HepG2 (cell line): ENCODE results near the gene ATP6V0D1. TPM values are rescaled to one million over a fixed set of nuclear protein-coding genes. Genes with fewer than 3 reads are reported as not detected.
A peak's percentile ranks its signal among the peaks of the same experiment; 100 is the strongest.

Experiments used
- ARHGAP35 ChIP-seq: sonication (generic); formaldehyde crosslinking; IDR thresholded peaks from 2 replicates; pipeline ENCODE4 v1.9.0; 2022; ENCODE audit warnings: mild to moderate bottlenecking, inconsistent platforms, moderate library complexity, missing genetic modification reagents, borderline replicate concordance
- BORCS8-MEF2B ChIP-seq: sonication (generic); formaldehyde crosslinking; IDR thresholded peaks from 2 replicates; pipeline ENCODE4 v1.8.0; 2022; ENCODE audit warnings: mild to moderate bottlenecking, missing genetic modification reagents
- BRCA1 ChIP-seq: sonication (generic); formaldehyde crosslinking; IDR thresholded peaks from 2 replicates; pipeline ENCODE4 v1.4.0; 2020; ENCODE audit warnings: missing genetic modification reagents
- EP300 ChIP-seq, 3 experiments: sonication (generic) in 1 of 3; formaldehyde crosslinking in 1 of 3; IDR thresholded peaks; 2 replicates each; pipeline versions ENCODE4 v1.5.1 to v1.6.1; 2011 to 2020; ENCODE audit warnings: low read depth in 2 of 3, low read length in 2 of 3, borderline replicate concordance in 1 of 3, improper control_type of control experiment in 1 of 3, mild to moderate bottlenecking in 1 of 3, missing genetic modification reagents in 1 of 3, moderate library complexity in 1 of 3
- GATAD2A ChIP-seq: IDR thresholded peaks from 2 replicates; pipeline ENCODE4 v1.6.1; 2016
- KDM2A ChIP-seq: sonication (generic); formaldehyde crosslinking; IDR thresholded peaks from 2 replicates; pipeline ENCODE4 v1.4.0; 2020; ENCODE audit warnings: low read depth, missing genetic modification reagents, borderline replicate concordance
- MIXL1 ChIP-seq: IDR thresholded peaks from 2 replicates; pipeline ENCODE4 v1.6.1; 2016
- NR2C2 ChIP-seq: sonication (generic); formaldehyde crosslinking; IDR thresholded peaks from 2 replicates; pipeline ENCODE4 v1.4.0; 2020; ENCODE audit warnings: missing genetic modification reagents, mild to moderate bottlenecking, moderate library complexity, borderline replicate concordance
- NR2F1 ChIP-seq, 2 experiments: fragments of 450-650 bp in 1 of 2; formaldehyde crosslinking in 1 of 2; IDR thresholded peaks; 2 replicates each; pipeline versions ENCODE4 v1.5.0 to v1.6.1; 2016 to 2020; ENCODE audit warnings: mild to moderate bottlenecking in 1 of 2, missing compliant biosample characterization in 1 of 2, missing genetic modification reagents in 1 of 2, moderate library complexity in 1 of 2
- SAP130 ChIP-seq: IDR thresholded peaks from 2 replicates; pipeline ENCODE4 v1.6.1; 2016; ENCODE audit warnings: low read depth
- SOX13 ChIP-seq, 3 experiments: fragments of 450-650 bp in 1 of 3; sonication (generic) in 1 of 3; formaldehyde crosslinking in 1 of 3; IDR thresholded peaks in 2 of 3; conservative IDR thresholded peaks in 1 of 3; 2 replicates each; pipeline versions ENCODE4 v1.5.0 to v1.6.1; 2016 to 2020; ENCODE audit warnings: antibody characterized with exemption in 1 of 3, mild to moderate bottlenecking in 1 of 3, missing compliant biosample characterization in 1 of 3, missing genetic modification reagents in 1 of 3, moderate library complexity in 1 of 3
- ZFP37 ChIP-seq: sonication (generic); formaldehyde crosslinking; IDR thresholded peaks from 2 replicates; pipeline ENCODE4 v1.4.0; 2020; ENCODE audit warnings: missing genetic modification reagents, borderline replicate concordance
- ZNF138 ChIP-seq: sonication (generic); formaldehyde crosslinking; IDR thresholded peaks from 2 replicates; pipeline ENCODE4 v1.5.0; 2020; ENCODE audit warnings: mild to moderate bottlenecking, low read depth, missing genetic modification reagents
- ZNF703 ChIP-seq: sonication (generic); formaldehyde crosslinking; IDR thresholded peaks from 2 replicates; pipeline ENCODE4 v1.5.1; 2020; ENCODE audit warnings: missing genetic modification reagents, mild to moderate bottlenecking, moderate library complexity, borderline replicate concordance
- polyA plus RNA-seq, 8 experiments: library from polyadenylated mRNA; depleted of rRNA in 3 of 8; stranded (reverse) in 7 of 8; unstranded in 1 of 8; fragments of >200 nt; fragmentation: Illumina TruSeq in 4 of 8; extraction: Trizol in 4 of 8; gene quantifications; 2 replicates each; pipeline versions ENCODE4 v1.2.1 to v1.2.3, GENCODE V29; 2011 to 2016; ENCODE audit warnings: low read depth in 4 of 8, missing spikeins in 1 of 8, mixed read lengths in 1 of 8; ENCODE audit not compliant: insufficient read depth in 1 of 8
- total RNA-seq, 5 experiments: library from RNA; depleted of rRNA; stranded (reverse); fragments of >200 nt; fragmentation: Illumina TruSeq; extraction: Trizol; gene quantifications; 2 replicates each; pipeline ENCODE4 v1.2.3, GENCODE V29; 2016; ENCODE audit warnings: low read depth in 1 of 5
- TF ChIP-seq, protein P1 (sequence below): IDR thresholded peaks from 2 replicates; pipeline ENCODE4 v1.4.0; 2020; ENCODE audit warnings: mild to moderate bottlenecking, missing genetic modification reagents
- TF ChIP-seq, protein P2 (sequence below): sonication (generic); formaldehyde crosslinking; IDR thresholded peaks from 2 replicates; pipeline ENCODE4 v1.4.0; 2020; ENCODE audit warnings: missing genetic modification reagents, borderline replicate concordance
- TF ChIP-seq, protein P3 (sequence below): IDR thresholded peaks from 2 replicates; pipeline ENCODE4 v1.6.1; 2012; ENCODE audit warnings: low read depth, low read length, improper control_type of control experiment

ATP6V0D1 gene
- total and polyA plus RNA-seq, 2 of the 13 experiments (the other 11 are each of a cell fraction or from before 2014, with no cell fraction given): 51.1 to 61.3 TPM

DNA sequence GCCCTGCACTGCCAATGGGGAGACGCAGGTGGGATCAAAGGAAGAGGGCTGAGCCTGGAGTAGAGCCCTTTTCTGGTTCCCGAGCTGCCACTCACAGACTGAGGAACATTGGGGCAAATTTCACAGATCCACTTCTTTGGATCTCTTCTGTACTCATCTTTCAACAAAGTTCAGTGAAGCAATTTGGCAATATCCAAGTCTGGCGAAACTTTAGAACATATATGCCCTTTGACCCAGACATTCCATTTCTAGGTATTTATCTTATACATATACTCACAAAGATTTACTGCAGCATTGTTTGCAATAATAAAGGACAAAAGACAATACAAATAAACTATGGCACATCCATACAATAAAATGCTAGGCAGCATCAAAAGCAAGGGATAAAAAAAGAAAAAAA, 69.6 kb downstream of the ATP6V0D1 start (continued):
- TF ChIP-seq SAP130 (CRISPR knock-in tag): no peak
- no peak for TF ChIP-seq ZFP37 (CRISPR knock-in tag)
- no peak for TF ChIP-seq ZNF138 (CRISPR knock-in tag)
- TF ChIP-seq, protein P1, sequence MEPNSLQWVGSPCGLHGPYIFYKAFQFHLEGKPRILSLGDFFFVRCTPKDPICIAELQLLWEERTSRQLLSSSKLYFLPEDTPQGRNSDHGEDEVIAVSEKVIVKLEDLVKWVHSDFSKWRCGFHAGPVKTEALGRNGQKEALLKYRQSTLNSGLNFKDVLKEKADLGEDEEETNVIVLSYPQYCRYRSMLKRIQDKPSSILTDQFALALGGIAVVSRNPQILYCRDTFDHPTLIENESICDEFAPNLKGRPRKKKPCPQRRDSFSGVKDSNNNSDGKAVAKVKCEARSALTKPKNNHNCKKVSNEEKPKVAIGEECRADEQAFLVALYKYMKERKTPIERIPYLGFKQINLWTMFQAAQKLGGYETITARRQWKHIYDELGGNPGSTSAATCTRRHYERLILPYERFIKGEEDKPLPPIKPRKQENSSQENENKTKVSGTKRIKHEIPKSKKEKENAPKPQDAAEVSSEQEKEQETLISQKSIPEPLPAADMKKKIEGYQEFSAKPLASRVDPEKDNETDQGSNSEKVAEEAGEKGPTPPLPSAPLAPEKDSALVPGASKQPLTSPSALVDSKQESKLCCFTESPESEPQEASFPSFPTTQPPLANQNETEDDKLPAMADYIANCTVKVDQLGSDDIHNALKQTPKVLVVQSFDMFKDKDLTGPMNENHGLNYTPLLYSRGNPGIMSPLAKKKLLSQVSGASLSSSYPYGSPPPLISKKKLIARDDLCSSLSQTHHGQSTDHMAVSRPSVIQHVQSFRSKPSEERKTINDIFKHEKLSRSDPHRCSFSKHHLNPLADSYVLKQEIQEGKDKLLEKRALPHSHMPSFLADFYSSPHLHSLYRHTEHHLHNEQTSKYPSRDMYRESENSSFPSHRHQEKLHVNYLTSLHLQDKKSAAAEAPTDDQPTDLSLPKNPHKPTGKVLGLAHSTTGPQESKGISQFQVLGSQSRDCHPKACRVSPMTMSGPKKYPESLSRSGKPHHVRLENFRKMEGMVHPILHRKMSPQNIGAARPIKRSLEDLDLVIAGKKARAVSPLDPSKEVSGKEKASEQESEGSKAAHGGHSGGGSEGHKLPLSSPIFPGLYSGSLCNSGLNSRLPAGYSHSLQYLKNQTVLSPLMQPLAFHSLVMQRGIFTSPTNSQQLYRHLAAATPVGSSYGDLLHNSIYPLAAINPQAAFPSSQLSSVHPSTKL (CRISPR knock-in tag): 0 out of 2 replicates have a peak, but pooled peaks have one; percentile 7
- TF ChIP-seq, protein P2, sequence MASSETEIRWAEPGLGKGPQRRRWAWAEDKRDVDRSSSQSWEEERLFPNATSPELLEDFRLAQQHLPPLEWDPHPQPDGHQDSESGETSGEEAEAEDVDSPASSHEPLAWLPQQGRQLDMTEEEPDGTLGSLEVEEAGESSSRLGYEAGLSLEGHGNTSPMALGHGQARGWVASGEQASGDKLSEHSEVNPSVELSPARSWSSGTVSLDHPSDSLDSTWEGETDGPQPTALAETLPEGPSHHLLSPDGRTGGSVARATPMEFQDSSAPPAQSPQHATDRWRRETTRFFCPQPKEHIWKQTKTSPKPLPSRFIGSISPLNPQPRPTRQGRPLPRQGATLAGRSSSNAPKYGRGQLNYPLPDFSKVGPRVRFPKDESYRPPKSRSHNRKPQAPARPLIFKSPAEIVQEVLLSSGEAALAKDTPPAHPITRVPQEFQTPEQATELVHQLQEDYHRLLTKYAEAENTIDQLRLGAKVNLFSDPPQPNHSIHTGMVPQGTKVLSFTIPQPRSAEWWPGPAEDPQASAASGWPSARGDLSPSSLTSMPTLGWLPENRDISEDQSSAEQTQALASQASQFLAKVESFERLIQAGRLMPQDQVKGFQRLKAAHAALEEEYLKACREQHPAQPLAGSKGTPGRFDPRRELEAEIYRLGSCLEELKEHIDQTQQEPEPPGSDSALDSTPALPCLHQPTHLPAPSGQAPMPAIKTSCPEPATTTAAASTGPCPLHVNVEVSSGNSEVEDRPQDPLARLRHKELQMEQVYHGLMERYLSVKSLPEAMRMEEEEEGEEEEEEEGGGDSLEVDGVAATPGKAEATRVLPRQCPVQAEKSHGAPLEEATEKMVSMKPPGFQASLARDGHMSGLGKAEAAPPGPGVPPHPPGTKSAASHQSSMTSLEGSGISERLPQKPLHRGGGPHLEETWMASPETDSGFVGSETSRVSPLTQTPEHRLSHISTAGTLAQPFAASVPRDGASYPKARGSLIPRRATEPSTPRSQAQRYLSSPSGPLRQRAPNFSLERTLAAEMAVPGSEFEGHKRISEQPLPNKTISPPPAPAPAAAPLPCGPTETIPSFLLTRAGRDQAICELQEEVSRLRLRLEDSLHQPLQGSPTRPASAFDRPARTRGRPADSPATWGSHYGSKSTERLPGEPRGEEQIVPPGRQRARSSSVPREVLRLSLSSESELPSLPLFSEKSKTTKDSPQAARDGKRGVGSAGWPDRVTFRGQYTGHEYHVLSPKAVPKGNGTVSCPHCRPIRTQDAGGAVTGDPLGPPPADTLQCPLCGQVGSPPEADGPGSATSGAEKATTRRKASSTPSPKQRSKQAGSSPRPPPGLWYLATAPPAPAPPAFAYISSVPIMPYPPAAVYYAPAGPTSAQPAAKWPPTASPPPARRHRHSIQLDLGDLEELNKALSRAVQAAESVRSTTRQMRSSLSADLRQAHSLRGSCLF: no peak
- TF ChIP-seq NR2F1 (CRISPR knock-in tag; IDR thresholded peaks at IDR 0.05): peak in 1 of 2 experiments; percentile 41; a peak in 1 of 4 replicates
- no peak for TF ChIP-seq BORCS8-MEF2B (CRISPR knock-in tag)
- no peak for TF ChIP-seq ZNF703 (CRISPR knock-in tag)
- 0 out of 2 replicates have a peak, but pooled peaks have one; percentile 25 for TF ChIP-seq GATAD2A (CRISPR knock-in tag)
- no peak for TF ChIP-seq KDM2A (CRISPR knock-in tag)
- no peak for TF ChIP-seq SOX13 (IDR thresholded peaks at IDR 0.05)
- TF ChIP-seq SOX13 (CRISPR knock-in tag; conservative IDR thresholded peaks at IDR 0.05 in 1 of 2, IDR thresholded peaks at IDR 0.05 in 1 of 2): 0 out of 4 replicates have a peak, but pooled peaks of 1 of the 2 experiments have one; percentile 49
- TF ChIP-seq NR2C2 (CRISPR knock-in tag): peak; percentile 37; the same call in 1 of the 2 replicates
- no peak for TF ChIP-seq ARHGAP35 (CRISPR knock-in tag)
- no peak for TF ChIP-seq BRCA1 (CRISPR knock-in tag)
- TF ChIP-seq MIXL1 (CRISPR knock-in tag): no peak
- TF ChIP-seq EP300 (IDR thresholded peaks at IDR 0.05; ENCODE audit: low read depth in 2 of 2, low read length in 2 of 2): peak in 1 of 2 experiments; percentile 36; a peak in 1 of 4 replicates
- no peak for TF ChIP-seq EP300 (CRISPR knock-in tag; IDR thresholded peaks at IDR 0.05; ENCODE audit: borderline replicate concordance)
- TF ChIP-seq, protein P3, sequence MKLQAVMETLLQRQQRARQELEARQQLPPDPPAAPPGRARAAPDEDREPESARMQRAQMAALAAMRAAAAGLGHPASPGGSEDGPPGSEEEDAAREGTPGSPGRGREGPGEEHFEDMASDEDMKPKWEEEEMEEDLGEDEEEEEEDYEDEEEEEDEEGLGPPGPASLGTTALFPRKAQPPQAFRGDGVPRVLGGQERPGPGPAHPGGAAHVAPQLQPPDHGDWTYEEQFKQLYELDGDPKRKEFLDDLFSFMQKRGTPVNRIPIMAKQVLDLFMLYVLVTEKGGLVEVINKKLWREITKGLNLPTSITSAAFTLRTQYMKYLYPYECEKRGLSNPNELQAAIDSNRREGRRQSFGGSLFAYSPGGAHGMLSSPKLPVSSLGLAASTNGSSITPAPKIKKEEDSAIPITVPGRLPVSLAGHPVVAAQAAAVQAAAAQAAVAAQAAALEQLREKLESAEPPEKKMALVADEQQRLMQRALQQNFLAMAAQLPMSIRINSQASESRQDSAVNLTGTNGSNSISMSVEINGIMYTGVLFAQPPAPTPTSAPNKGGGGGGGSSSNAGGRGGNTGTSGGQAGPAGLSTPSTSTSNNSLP: peak; percentile 48; the same call in 1 of the 2 replicates
